Measurements from ENCODE around the gene STRIP1. TPM values are rescaled to one million over a fixed set of nuclear protein-coding genes. Genes with fewer than 3 reads are reported as not detected.

The STRIP1 gene
- polyA plus RNA-seq, 2 of the 4 experiments (the other 2 are of a cell fraction), result 16.4 to 16.7 TPM

- TF ChIP-seq POLR2AphosphoS2 (conservative IDR thresholded peaks at IDR 0.05; ENCODE audit: low read length), result no peak
These were observed 25.4 kb upstream of the STRIP1 start (continued) for GRCh38 chr1:110008971-110009565.

GRCh38 chr1:110011527-110012041, 22.8 kb upstream of the STRIP1 start:
- peak; percentile 92 to 97 for ATAC-seq
- TF ChIP-seq MYC (IDR thresholded peaks at IDR 0.05; ENCODE audit: borderline replicate concordance, low read length) (no peak), TP53 (CRISPR knock-in tag; IDR thresholded peaks at IDR 0.05) (no peak), TFCP2L1 (CRISPR knock-in tag; IDR thresholded peaks at IDR 0.05) (no peak), FOSL2 (IDR thresholded peaks at IDR 0.05) (no peak), FOSL2 (CRISPR knock-in tag; IDR thresholded peaks at IDR 0.05) (no peak), CTCF (IDR thresholded peaks at IDR 0.05) (peak; percentile 53), ZSCAN20 (CRISPR knock-in tag; IDR thresholded peaks at IDR 0.05) (no peak), JUN (IDR thresholded peaks at IDR 0.05) (no peak), MAFK (IDR thresholded peaks at IDR 0.05; ENCODE audit: partially characterized antibody) (no peak), RNF2 (IDR thresholded peaks at IDR 0.05; ENCODE audit: borderline replicate concordance, low read depth) (no peak), HDAC2 (IDR thresholded peaks at IDR 0.05) (no peak), RARB (CRISPR knock-in tag; IDR thresholded peaks at IDR 0.05) (no peak), RAD21 (conservative IDR thresholded peaks at IDR 0.05 in 1 of 2, IDR thresholded peaks at IDR 0.05 in 1 of 2) (peak; percentile 59 to 65), EHMT2 (IDR thresholded peaks at IDR 0.05; ENCODE audit: low read depth) (no peak), CBX8 (IDR thresholded peaks at IDR 0.05) (no peak), SMC3 (IDR thresholded peaks at IDR 0.05) (peak; percentile 50), NPAS2 (CRISPR knock-in tag; IDR thresholded peaks at IDR 0.05; ENCODE audit: borderline replicate concordance) (no peak), ELK1 (IDR thresholded peaks at IDR 0.05; ENCODE audit: low read depth, low read length) (no peak), RFX5 (IDR thresholded peaks at IDR 0.05) (no peak), PBX3 (IDR thresholded peaks at IDR 0.05) (no peak), MAZ (IDR thresholded peaks at IDR 0.05; ENCODE audit: borderline replicate concordance, low read depth, low read length) (no peak), NFE2L2 (conservative IDR thresholded peaks at IDR 0.05; ENCODE audit: low read length) (no peak), ATOH8 (CRISPR knock-in tag; IDR thresholded peaks at IDR 0.05; ENCODE audit: low read depth) (no peak), JUNB (IDR thresholded peaks at IDR 0.05) (no peak)
- no peak for FAIRE-seq
- H3K27ac ChIP-seq, result 0 out of 6 replicates have a peak overlapping the region, but pooled peaks of 1 of the 2 experiments have one; percentile 3
- H3K4me2 ChIP-seq, result no peak overlapping the region
- 59% methylated on average over 2 of the region's 2 CpGs for WGBS (ENCODE audit: missing lambda C conversion rate)
- H3K4me1 ChIP-seq, result peaks cover 17% of the 10 kb centered on the region
- no peak overlapping the region for H3K4me3 ChIP-seq
- ChIA-PET POLR2A (interaction anchor here (1.2 kb wide), 1 partner anchor 27 kb away, joined by 3 read pairs; the partner anchor contains the start of gene AHCYL1), CTCF (interaction anchor here (0.7 to 4.1 kb wide), 14 partner anchors 8 to 383 kb away, joined by 3 to 41 read pairs (median 4); partner anchors contain the start of gene AHCYL1)
- no peaks in the 10 kb centered on the region for H3K9me3 ChIP-seq
- peak; percentile 56 to 61 for DNase-seq (ENCODE audit: low read depth in 1 of 2, low spot score in 1 of 2)
